22Rv1 (cell line): ENCODE data around the gene KCNS1.
A peak's percentile ranks its signal among the peaks of the same experiment; 100 is the strongest.

Source experiments
- H3K27ac ChIP-seq: fragments of 450-650 bp; 2 replicates; pipeline ENCODE4 v1.5.1; 2017
- CTCF ChIP-seq: fragments of 450-650 bp; IDR thresholded peaks from 2 replicates; pipeline ENCODE4 v1.5.1; 2017; ENCODE audit warnings: mild to moderate bottlenecking
- ZFX ChIP-seq: fragments of 450-650 bp; IDR thresholded peaks from 2 replicates; pipeline ENCODE4 v1.6.1; 2017; ENCODE audit warnings: antibody characterized with exemption, borderline replicate concordance

KCNS1 gene

DNA sequence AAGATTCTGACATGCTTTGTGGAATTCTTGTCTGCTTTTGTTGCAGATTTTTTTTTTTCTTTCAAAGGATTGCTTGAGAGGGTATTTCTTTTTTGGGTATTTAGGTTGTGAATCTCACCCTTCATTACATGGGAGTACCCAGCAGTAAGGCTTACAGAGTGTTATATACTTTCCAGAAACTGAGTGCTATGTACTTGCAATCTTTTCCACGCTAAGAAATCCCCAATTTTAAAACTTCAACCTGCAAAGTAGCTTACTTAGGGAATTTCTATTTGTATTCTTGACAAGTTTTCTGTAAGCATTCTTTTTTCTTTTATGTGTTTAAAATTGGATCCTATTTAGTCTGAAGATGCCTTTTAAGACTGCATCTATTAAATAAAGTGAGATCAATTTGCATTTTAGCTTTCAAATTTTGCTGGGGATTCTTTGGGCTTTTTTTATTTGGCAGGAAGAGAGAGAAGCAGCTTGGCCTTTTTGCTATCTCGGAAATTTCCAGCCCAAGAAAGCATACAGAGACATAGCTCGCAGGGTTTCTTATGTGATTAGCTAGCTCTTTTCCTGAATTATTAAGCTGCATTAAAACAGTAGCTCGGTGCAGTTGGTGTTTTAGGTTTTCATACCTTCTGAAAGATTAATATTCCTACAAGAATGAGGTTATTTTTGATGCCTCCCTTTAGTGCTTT lies 42.6 kb downstream of the KCNS1 start:
- no peak for TF ChIP-seq CTCF
- no peak for TF ChIP-seq ZFX
- H3K27ac ChIP-seq, result no peak overlapping the region

- TF ChIP-seq CTCF (no peak), ZFX (no peak)
- 0 out of 2 replicates have a peak overlapping the region, but pooled peaks have one; percentile 10 for H3K27ac ChIP-seq
Measured at GRCh38 chr20:45056473-45057173, 44.3 kb downstream of the KCNS1 start.

DNA sequence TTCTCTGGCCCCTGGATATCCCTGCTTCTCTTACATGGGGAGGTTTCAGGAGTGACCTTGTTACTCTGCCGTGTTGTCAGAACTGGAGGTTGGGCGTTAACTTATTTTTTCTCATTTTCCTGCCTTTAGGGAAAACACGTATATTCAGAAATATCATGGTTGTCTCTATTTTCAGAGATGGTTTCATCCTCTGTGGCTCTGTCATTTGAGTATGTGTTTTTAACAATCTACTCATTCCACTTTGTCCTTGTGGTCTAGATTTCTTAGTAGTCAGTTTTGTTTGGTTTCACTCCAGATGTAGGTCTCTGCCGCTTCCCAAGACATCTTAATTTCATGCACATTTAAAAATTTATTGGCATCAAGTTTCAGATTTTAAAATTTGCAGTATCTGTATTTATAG lies 45.9 kb downstream of the KCNS1 start:
- H3K27ac ChIP-seq, result no peak overlapping the region

DNA sequence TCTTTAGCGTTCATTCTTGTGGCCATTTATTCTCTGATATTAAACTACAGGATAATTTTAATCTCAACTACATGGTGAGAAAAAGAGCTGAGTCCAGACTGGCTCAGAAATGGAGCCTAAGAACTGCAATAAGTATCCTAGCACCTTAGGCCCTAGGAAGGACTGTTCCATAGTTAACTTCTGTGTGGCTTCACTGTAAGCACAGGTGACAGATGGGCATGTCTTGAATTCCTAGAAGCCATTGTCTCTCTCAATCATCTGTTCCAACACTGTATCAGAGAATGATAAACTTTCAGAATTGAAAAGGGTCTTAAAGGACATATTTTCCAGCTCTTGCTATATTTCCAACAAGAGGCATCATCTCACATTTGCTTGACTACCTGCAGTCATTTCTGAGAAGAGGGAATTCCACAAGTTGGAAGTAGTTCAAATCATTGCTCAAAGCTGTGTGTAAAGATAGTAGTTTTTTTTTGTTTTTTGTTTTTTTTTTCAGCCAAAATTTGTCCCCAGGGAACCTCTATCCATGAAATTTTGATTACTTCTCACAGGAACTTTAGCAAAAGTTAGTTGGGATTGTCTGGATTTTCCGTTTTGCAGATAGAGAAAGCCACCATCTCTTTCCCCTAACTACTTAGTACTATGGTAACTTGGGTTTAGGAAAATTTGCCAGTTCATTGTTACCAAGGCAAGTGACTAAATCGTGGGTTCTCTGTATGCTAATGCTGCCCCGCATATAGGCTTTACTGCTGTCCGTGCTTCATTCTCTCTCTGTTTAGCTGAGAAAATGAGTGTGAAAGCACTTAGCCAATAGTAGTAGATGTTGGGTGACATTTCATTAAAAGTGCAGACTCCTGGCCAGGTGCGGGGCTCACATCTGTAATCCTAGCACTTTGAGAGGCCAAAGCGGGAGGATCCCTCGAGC lies 47.2 kb downstream of the KCNS1 start:
- no peak for TF ChIP-seq CTCF
- no peak for TF ChIP-seq ZFX
- H3K27ac ChIP-seq, result no peak overlapping the region

More for the DNA sequence above, 45.9 kb downstream of the KCNS1 start:
- TF ChIP-seq CTCF (no peak), ZFX (no peak)

GRCh38 chr20:45052698-45053429 lies 48.1 kb downstream of the KCNS1 start:
- no peak overlapping the region for H3K27ac ChIP-seq
- TF ChIP-seq CTCF (no peak), ZFX (no peak)

GRCh38 chr20:45051204-45052060 lies 49.5 kb downstream of the KCNS1 start:
- H3K27ac ChIP-seq, result no peak overlapping the region
- TF ChIP-seq CTCF (no peak), ZFX (no peak)
